ENCODE data around the gene GIGYF2. TPM values are rescaled to one million over a fixed set of nuclear protein-coding genes. Genes with fewer than 3 reads are reported as not detected.
"Not testable (repeated sequence)": the region's sequence is repeated elsewhere in the genome, so short reads cannot be mapped to it uniquely, and the experiment has no call there.

Gene GIGYF2
- total RNA-seq, 1 donor from 2014 or later, result 74.1 TPM

DNA sequence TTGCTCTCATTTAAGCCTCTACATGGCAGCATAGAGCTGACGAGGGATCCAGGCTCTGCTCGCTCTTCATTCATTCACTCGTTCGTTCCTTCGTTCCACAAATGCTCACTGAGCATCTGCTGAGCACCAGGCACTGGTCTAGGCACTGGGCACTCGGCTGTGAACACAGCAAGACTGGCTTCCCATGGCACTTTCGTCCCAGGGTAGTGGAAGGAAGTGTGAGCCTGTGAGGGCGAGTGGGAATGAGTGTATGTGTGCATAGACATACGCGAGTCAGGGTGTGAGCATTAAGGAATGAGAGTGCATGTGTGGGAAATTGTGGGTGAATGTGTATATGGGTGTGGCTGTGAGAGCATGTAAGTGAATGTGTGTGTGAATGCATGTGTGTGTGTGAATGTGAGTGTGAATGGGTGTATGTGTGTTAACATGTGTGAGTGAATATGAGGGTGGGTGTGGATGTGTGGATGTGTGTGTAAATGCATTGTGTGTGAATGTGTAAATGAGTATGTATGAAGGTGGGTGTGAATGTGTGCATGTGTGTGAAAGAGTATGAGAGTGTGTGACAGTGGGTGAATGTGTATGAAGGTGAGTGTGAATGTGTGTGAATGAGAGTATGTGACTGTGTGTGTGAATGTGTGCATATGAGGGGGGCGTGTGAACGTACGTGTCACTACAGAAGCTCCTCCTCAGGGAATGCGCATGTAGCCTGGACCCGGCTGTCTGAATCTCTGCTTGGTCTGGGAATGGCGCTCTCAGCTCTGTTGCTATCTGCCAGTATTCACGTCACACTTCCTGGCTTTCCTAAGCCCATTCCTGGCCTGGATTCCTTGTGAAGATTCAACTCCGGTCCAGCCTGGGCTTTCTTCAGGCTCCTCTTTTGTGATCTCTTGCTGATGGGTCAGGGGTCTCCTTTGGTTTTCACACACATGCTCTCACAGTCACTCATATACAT lies 201.7 kb downstream of the GIGYF2 start:
- Histone ChIP-seq H3K4me3 (ENCODE audit: low read length in 3 of 3) (no peak overlapping the region), H3K4me1 (ENCODE audit: control insufficient read depth in 3 of 3, insufficient read depth in 3 of 3, low read length in 3 of 3) (peaks cover 0 to 3% (median 3%) of the 10 kb centered on the region in 3 donors), H3K9me3 (ENCODE audit: control insufficient read depth in 3 of 3, low read length in 3 of 3) (no peaks in the 10 kb centered on the region), H3K27ac (ENCODE audit: low read depth, low read length) (no peak overlapping the region), H3K36me3 (ENCODE audit: control insufficient read depth in 3 of 3, insufficient read depth in 3 of 3, low read length in 3 of 3) (no peaks in the 10 kb centered on the region), H3K9ac (ENCODE audit: low read depth in 1 of 3, low read length in 3 of 3) (no peak overlapping the region), H3K27me3 (ENCODE audit: control insufficient read depth in 3 of 3, insufficient read depth in 3 of 3, low read length in 3 of 3) (peaks cover 19 to 24% (median 22%) of the 10 kb centered on the region in 3 donors)

DNA sequence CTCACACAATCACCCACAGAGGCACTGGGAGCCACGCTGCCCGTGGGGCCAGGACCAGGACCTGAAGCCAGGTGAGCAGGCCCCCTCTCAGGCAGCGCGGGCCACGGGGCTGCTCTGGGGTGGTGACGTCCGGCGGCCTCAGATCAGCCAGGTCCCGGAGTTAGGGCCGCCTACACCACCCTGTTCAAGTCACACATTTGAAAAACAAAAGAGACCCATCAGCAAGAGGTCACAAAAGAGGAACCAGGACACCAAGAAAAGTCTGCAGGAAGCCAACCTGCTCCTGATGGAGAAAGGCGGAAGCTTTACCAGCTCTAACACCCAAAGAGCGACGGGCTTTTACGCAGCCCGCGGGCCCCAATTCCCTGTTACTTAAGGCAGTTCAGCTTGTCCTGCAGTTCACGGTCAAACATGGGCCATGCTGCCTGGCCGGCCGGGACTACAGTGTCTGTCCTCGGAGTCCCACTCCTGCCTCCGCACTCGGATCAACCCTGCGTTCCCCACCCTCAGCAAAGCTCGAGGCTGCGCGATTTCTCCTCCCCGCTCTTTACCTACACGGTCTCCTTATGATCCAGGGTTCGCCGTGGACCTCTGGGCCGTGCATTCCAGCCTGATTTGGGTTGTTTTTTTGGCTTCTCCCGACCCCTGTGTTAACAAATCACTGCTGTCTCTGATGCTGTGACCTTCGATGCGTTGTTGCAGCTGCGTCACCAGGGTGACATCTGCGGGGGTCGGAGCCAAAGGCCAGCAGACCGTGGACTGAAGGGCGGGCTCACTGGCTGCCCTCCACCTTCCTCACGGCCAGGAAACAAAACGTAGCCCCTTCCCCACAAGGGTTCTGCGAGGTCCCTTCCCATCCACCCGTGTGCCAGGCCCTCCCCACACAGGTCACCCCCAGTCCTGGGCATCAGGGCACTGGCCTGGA lies 203.9 kb downstream of the GIGYF2 start:
- H3K9me3 ChIP-seq (ENCODE audit: control insufficient read depth in 3 of 3, low read length in 3 of 3), result no peaks in the 10 kb centered on the region
- H3K27ac ChIP-seq (ENCODE audit: low read depth, low read length), result no peak overlapping the region
- H3K4me1 ChIP-seq (ENCODE audit: control insufficient read depth in 3 of 3, insufficient read depth in 3 of 3, low read length in 3 of 3), result peaks cover 0 to 3% (median 3%) of the 10 kb centered on the region in 3 donors
- no peaks in the 10 kb centered on the region for H3K36me3 ChIP-seq (ENCODE audit: control insufficient read depth in 3 of 3, insufficient read depth in 3 of 3, low read length in 3 of 3)
- H3K27me3 ChIP-seq (ENCODE audit: control insufficient read depth in 3 of 3, insufficient read depth in 3 of 3, low read length in 3 of 3), result peaks cover 16 to 22% (median 22%) of the 10 kb centered on the region in 3 donors
- peak overlapping the region in 1 of 3 donors; percentile 20 for H3K9ac ChIP-seq (ENCODE audit: low read depth in 1 of 3, low read length in 3 of 3)
- no peak overlapping the region for H3K4me3 ChIP-seq (ENCODE audit: low read length in 3 of 3)

DNA sequence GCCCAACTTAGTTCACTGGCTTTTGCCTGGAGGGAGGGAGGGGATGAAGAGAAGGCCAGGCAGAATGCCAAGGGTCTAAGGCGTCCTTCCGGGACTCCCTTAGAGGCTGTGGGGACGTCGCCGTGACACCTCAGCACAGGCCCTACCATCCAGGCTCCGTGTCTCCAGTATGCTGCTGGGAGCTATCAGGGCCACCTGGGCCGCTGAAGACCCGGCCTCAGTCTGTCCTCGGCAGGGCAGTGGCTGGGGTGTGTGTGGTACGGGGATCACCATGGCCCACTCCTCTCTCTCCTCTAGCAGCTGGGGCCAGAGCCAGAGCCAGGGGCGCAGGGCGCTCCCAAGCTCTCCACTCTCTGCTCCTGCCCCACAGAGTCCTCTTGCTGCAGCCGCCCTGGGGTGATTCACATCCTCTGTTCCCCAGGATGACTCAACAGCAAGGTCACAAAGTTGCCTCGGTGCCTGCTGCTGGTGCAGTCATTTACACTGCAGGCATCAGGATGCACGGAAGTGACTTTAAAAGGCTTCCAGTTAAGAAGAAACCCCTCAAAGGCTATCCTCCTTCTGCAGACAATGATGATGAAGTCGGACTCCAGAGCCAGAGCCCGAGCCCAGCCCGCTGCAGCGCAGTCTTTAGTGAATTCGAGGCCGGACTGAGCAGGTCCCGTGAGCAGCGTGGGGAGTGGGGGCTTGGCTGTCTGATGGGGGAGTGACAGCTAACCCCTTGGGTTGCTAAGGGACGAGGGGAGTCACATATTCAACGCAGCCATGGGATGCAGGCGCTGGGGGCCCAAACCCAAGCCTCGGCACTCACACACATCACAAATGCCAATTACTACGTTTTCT lies 204.8 kb downstream of the GIGYF2 start:
- H3K36me3 ChIP-seq (ENCODE audit: control insufficient read depth in 3 of 3, insufficient read depth in 3 of 3, low read length in 3 of 3), result no peaks in the 10 kb centered on the region
- H3K27ac ChIP-seq (ENCODE audit: low read depth, low read length), result no peak overlapping the region
- H3K4me3 ChIP-seq (ENCODE audit: low read length in 3 of 3), result no peak overlapping the region
- peaks cover 16 to 22% (median 22%) of the 10 kb centered on the region in 3 donors for H3K27me3 ChIP-seq (ENCODE audit: control insufficient read depth in 3 of 3, insufficient read depth in 3 of 3, low read length in 3 of 3)
- H3K9me3 ChIP-seq (ENCODE audit: control insufficient read depth in 3 of 3, low read length in 3 of 3), result no peaks in the 10 kb centered on the region
- H3K4me1 ChIP-seq (ENCODE audit: control insufficient read depth in 3 of 3, insufficient read depth in 3 of 3, low read length in 3 of 3), result peaks cover 0 to 3% (median 3%) of the 10 kb centered on the region in 3 donors
- H3K9ac ChIP-seq (ENCODE audit: low read depth in 1 of 3, low read length in 3 of 3), result no peak overlapping the region

DNA sequence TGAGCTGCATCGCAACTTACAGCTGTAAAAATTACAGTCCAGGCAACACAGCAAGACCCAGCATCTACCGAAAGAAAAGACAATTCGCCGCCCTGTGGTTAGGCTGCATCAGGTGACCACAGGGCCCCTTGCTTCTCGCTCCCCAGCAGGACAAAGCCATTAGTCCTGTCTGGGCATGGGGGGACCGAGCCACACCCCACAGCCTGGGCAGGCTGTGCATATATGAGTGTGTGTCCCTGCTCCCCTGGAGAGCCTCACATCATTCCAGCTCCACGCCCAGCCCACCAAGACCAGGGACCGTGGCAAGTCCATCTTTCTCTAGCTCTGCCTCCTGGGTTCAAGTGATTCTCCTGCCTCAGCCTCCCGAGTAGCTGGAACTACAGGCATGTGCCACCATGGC lies 206.9 kb downstream of the GIGYF2 start:
- Histone ChIP-seq H3K4me1 (ENCODE audit: control insufficient read depth in 3 of 3, insufficient read depth in 3 of 3, low read length in 3 of 3) (peaks cover 0 to 3% (median 3%) of the 10 kb centered on the region in 3 donors), H3K9me3 (ENCODE audit: control insufficient read depth in 3 of 3, low read length in 3 of 3) (no peaks in the 10 kb centered on the region), H3K4me3 (ENCODE audit: low read length in 3 of 3) (no peak overlapping the region), H3K9ac (ENCODE audit: low read depth in 1 of 3, low read length in 3 of 3) (no peak overlapping the region), H3K36me3 (ENCODE audit: control insufficient read depth in 3 of 3, insufficient read depth in 3 of 3, low read length in 3 of 3) (no peaks in the 10 kb centered on the region), H3K27me3 (ENCODE audit: control insufficient read depth in 3 of 3, insufficient read depth in 3 of 3, low read length in 3 of 3) (peaks cover 16 to 24% (median 19%) of the 10 kb centered on the region in 3 donors), H3K27ac (ENCODE audit: low read depth, low read length) (no peak overlapping the region)

DNA sequence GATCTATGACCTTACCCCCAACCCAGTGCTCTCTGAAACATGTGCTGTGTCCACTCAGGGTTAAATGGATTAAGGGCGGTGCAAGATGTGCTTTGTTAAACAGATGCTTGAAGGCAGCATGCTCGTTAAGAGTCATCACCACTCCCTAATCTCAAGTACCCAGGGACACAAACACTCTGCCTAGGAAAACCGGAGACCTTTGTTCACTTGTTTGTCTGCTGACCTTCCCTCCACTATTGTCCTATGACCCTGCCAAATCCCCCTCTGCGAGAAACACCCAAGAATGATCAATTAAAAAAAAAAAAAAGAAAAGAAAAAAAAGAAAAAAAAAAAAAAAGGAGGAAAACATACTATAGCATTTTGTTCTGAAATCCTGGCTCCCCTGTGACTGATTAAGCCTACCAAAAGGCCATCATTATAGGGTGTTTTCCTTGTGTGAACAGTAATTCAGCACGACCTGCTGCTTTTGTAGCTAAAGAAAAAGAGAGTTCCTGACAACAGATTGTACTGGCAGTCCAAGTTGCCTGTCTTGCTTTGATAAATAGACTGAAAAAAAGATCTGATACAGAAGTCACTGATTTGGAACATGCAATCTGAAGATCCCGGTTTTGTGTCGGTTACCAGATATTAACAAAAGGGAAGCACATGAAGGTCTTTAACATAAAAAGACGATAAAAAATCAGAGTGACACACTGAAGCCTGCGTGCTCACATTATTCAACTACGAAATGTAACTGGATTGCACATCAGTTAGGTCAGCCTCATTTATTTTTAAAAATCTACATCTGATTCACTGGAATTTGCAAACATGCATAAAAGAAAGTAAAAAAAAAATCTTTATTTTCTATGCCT lies 210.0 kb downstream of the GIGYF2 start:
- H3K4me1 ChIP-seq (ENCODE audit: control insufficient read depth in 3 of 3, insufficient read depth in 3 of 3, low read length in 3 of 3); H3K36me3 ChIP-seq (ENCODE audit: control insufficient read depth in 3 of 3, insufficient read depth in 3 of 3, low read length in 3 of 3); H3K9me3 ChIP-seq (ENCODE audit: control insufficient read depth in 3 of 3, low read length in 3 of 3); H3K27me3 ChIP-seq (ENCODE audit: control insufficient read depth in 3 of 3, insufficient read depth in 3 of 3, low read length in 3 of 3); H3K9ac ChIP-seq (ENCODE audit: low read depth in 1 of 3, low read length in 3 of 3); H3K27ac ChIP-seq (ENCODE audit: low read depth, low read length); H3K4me3 ChIP-seq (ENCODE audit: low read length in 3 of 3): not testable (repeated sequence)

DNA sequence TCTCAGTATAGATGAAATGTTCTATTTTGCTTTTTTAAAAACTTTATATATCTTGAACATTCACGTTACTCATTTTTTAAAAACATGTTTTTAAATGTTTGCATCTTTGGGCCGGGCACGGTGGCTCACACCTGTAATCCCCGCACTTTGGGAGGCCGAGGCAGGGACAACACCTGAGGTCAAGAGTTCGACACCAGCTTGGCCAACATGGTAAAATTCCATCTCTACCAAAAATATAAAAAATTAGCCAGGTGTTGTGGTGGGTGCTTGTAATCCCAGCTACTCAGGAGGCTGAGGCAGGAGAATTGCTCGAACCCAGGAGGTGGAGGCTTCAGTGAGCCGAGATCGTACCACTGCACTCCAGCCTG lies 210.6 kb downstream of the GIGYF2 start:
- not testable (repeated sequence) for H3K9me3 ChIP-seq (ENCODE audit: control insufficient read depth in 3 of 3, low read length in 3 of 3); H3K27me3 ChIP-seq (ENCODE audit: control insufficient read depth in 3 of 3, insufficient read depth in 3 of 3, low read length in 3 of 3); H3K4me3 ChIP-seq (ENCODE audit: low read length in 3 of 3); H3K4me1 ChIP-seq (ENCODE audit: control insufficient read depth in 3 of 3, insufficient read depth in 3 of 3, low read length in 3 of 3); H3K27ac ChIP-seq (ENCODE audit: low read depth, low read length); H3K36me3 ChIP-seq (ENCODE audit: control insufficient read depth in 3 of 3, insufficient read depth in 3 of 3, low read length in 3 of 3); H3K9ac ChIP-seq (ENCODE audit: low read depth in 1 of 3, low read length in 3 of 3)

DNA sequence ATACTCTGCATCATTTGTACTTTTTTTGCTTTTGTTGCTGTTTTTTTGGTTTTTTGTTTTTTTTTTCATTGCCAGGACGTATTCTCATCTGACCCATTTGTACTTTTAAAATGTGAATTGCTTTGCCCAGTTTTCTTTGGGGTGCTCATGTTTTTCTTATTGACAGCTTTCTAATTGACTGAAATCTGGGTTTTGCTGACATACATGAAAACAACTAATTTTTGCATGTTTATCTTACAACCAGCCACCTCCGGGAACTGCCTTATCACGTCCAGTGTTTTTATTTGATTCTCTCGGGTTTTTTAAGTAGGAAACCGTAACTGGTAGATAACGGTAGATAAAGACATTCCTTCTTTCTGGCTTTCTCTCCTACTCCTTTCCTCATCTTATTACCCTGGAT lies 211.6 kb downstream of the GIGYF2 start:
- H3K4me1 ChIP-seq (ENCODE audit: control insufficient read depth in 3 of 3, insufficient read depth in 3 of 3, low read length in 3 of 3), result no peaks in the 10 kb centered on the region
- H3K9ac ChIP-seq (ENCODE audit: low read depth in 1 of 3, low read length in 3 of 3), result no peak overlapping the region
- H3K9me3 ChIP-seq (ENCODE audit: control insufficient read depth in 3 of 3, low read length in 3 of 3), result peaks cover 0 to 10% (median 6%) of the 10 kb centered on the region in 3 donors
- H3K4me3 ChIP-seq (ENCODE audit: low read length in 3 of 3), result no peak overlapping the region
- peaks cover 0 to 6% (median 0%) of the 10 kb centered on the region in 3 donors for H3K27me3 ChIP-seq (ENCODE audit: control insufficient read depth in 3 of 3, insufficient read depth in 3 of 3, low read length in 3 of 3)
- no peaks in the 10 kb centered on the region for H3K36me3 ChIP-seq (ENCODE audit: control insufficient read depth in 3 of 3, insufficient read depth in 3 of 3, low read length in 3 of 3)
- no peak overlapping the region for H3K27ac ChIP-seq (ENCODE audit: low read depth, low read length)
